ENCODE results near the gene RNF169. TPM values are rescaled to one million over a fixed set of nuclear protein-coding genes. Genes with fewer than 3 reads are reported as not detected.

Gene RNF169
- total and polyA plus RNA-seq, 2 of the 13 experiments (the other 11 are each of a cell fraction or from before 2014, with no cell fraction given), result 5.3 to 14.2 TPM

- Histone ChIP-seq H3K79me2 (ENCODE audit: insufficient read depth, low read length) (no peaks in the 10 kb centered on the region), H3K9ac (ENCODE audit: insufficient read depth, low read depth, low read length) (no peak overlapping the region), H3K36me3 (replicated peaks in 1 of 2; ENCODE audit: control insufficient read depth in 1 of 2, insufficient read depth in 2 of 2, low read length in 2 of 2) (no peaks in the 10 kb centered on the region), H3K9me3 (ENCODE audit: low read length) (no peaks in the 10 kb centered on the region), H3K4me3 (replicated peaks in 1 of 3; ENCODE audit: insufficient read depth in 1 of 3, low read depth in 2 of 3, low read length in 3 of 3) (no peak overlapping the region), H2AFZ (ENCODE audit: low read length) (no peak overlapping the region), H3K4me1 (ENCODE audit: insufficient read depth, low read length) (peaks cover 17% of the 10 kb centered on the region; the same call in 1 of the 2 replicates), H3K27me3 (ENCODE audit: control insufficient read depth in 1 of 2, insufficient read depth in 2 of 2, low read length in 2 of 2) (peaks cover 11 to 52% of the 10 kb centered on the region in 2 experiments; a peak in 3 of 5 replicates), H3K4me2 (ENCODE audit: low read depth, low read length) (no peak overlapping the region), H3K27ac (ENCODE audit: extremely low read length, insufficient read depth, low read length) (no peak overlapping the region), H4K20me1 (ENCODE audit: insufficient read depth, low read length) (no peaks in the 10 kb centered on the region; the same call in 1 of the 2 replicates)
- DNase-seq (ENCODE audit: low spot score) (no peak), ATAC-seq (no peak), FAIRE-seq (no peak)
- intact Hi-C loops (cut with micrococcal nuclease; ENCODE audit: unreplicated experiment), result no loop called here
- no TSS peak for BruUV-seq (replicated peaks)
- 63% methylated on average over 2 of the region's 3 CpGs for WGBS (ENCODE audit: low lambda C conversion rate)
- ChIA-PET CTCF (ENCODE audit: low intra/inter-chr PET ratio, low total read pairs) (no interaction called here), POLR2A (no interaction called here)
- in situ Hi-C loops (cut with HindIII; ENCODE audit: extremely low pct_ligation_motif_present, low pct_unique_long_range_greater_than_20kb), result no loop called here
- TF ChIP-seq FOXA1 (IDR thresholded peaks at IDR 0.05) (no peak), FOXA1 (CRISPR knock-in tag; IDR thresholded peaks at IDR 0.05) (no peak), E2F5 (CRISPR knock-in tag; conservative IDR thresholded peaks at IDR 0.05) (no peak), ASH2L (IDR thresholded peaks at IDR 0.05; ENCODE audit: insufficient read length, low read depth, low read length) (no peak), ZBTB2 (CRISPR knock-in tag; IDR thresholded peaks at IDR 0.05; ENCODE audit: low read depth) (no peak), ZNF605 (CRISPR knock-in tag; IDR thresholded peaks at IDR 0.05) (no peak), MAFK (conservative IDR thresholded peaks at IDR 0.05 in 1 of 2, IDR thresholded peaks at IDR 0.05 in 1 of 2; ENCODE audit: low read length in 2 of 2) (no peak), DMAP1 (CRISPR knock-in tag; IDR thresholded peaks at IDR 0.05) (no peak), FOXJ3 (CRISPR knock-in tag; IDR thresholded peaks at IDR 0.05; ENCODE audit: borderline replicate concordance) (no peak), ZNF441 (CRISPR knock-in tag; IDR thresholded peaks at IDR 0.05; ENCODE audit: borderline replicate concordance) (no peak), XRCC5 (optimal IDR thresholded peaks at IDR 0.05; ENCODE audit: low read length) (no peak), JDP2 (CRISPR knock-in tag; IDR thresholded peaks at IDR 0.05; ENCODE audit: borderline replicate concordance) (no peak), DZIP1 (CRISPR knock-in tag; IDR thresholded peaks at IDR 0.05) (no peak), AGO2 (optimal IDR thresholded peaks at IDR 0.05; ENCODE audit: low read depth, low read length) (no peak), NONO (IDR thresholded peaks at IDR 0.05) (no peak), NONO (CRISPR knock-in tag; conservative IDR thresholded peaks at IDR 0.05) (no peak), HOXA5 (CRISPR knock-in tag; IDR thresholded peaks at IDR 0.05) (no peak), CENPBD1 (CRISPR knock-in tag; IDR thresholded peaks at IDR 0.05; ENCODE audit: borderline replicate concordance, low read depth) (no peak), ZBTB33 (CRISPR knock-in tag; IDR thresholded peaks at IDR 0.05) (no peak)
These were observed 41.5 kb upstream of the RNF169 start for GRCh38 chr11:74707182-74707581.

All from HepG2 (cell line).